NCI-H187 (cell line): ENCODE data around the gene MORC3.
"Not testable (repeated sequence)": the region's sequence is repeated elsewhere in the genome, so short reads cannot be mapped to it uniquely, and the experiment has no call there.

ENCODE experiments used
- DNase-seq, 2 experiments: peaks; one replicate each; lab custom pipeline; 2025; lab: John Stamatoyannopoulos, UW

Gene MORC3

DNA sequence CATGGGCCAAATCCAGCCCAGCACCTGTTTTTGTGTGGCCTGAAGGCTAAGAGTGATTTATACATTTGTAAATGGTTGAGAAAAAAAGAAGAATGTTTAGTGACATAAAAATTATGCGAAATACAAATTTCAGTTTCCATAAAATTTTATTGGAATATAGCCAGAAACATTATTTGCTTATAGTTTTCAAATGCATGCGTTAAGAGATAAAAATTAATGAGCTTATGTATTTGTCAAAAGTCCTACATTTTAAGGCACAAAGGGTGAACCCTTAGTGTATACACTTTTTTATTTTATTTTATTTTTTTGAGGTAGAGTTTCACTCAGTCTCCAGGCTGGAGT is 2.1 kb downstream of the MORC3 start:
- DNase-seq = no peak

- DNase-seq = no peak
Measured at GRCh38 chr21:36323032-36323431, 3.0 kb downstream of the MORC3 start.

DNA sequence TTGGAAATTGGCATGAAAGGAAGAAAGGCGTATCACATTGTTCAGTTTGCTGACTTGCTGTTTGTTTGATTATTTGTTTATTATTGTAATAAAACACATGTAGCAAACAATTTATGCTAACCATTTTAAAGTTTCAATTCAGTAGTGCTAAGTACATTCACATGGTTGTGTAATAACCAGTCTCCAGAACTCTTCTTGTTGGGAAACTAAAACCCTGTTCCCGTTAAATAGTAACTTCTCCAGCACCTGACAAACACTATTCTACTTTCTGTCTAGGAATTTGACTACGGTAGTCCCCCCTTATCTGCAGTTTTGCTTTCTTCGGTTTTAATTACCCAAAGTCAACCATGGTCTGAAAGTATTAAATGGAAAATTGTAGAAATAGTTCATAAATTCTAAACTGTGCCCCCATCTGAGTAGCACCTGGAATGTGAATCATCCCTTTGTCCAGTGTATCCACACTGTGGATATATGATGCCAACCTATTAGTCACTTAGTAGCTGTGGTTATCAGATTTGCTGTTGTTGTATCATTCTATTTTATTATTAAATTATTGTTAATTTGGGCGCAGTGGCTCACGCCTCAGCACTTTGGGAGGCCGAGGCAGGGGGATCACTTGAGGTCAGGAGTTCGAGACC is 5.5 kb downstream of the MORC3 start:
- DNase-seq = no peak

- peak in 1 of 2 experiments; percentile 12 for DNase-seq
Measured at GRCh38 chr21:36330904-36331303, 10.9 kb downstream of the MORC3 start.

GRCh38 chr21:36337099-36337509 is 17.1 kb downstream of the MORC3 start:
- DNase-seq = no peak

GRCh38 chr21:36338975-36339374 is 19.0 kb downstream of the MORC3 start:
- no peak for DNase-seq

DNA sequence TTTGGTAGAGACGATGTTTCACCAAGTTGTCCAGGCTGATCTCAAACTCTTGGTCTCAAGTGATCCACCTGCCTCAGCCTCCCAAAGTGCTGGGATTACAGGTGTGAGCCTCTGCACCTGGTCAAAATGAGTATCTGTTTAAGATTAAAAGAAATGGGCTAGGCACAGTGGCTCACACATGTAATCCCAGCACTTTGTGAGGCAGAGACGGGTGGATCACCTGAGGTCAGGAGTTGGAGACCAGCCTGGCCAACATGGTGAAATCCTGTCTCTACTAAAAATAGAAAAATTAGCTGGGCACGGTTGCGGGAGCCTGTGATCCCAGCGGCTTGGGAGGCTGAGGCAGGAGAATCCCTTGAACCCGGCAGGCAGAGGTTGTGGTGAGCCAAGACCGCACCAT is 22.6 kb downstream of the MORC3 start:
- not testable (repeated sequence) for DNase-seq

- no peak for DNase-seq
Measured at GRCh38 chr21:36344931-36345330, 24.9 kb downstream of the MORC3 start.

- DNase-seq = no peak
Measured at GRCh38 chr21:36347278-36347961, 27.4 kb downstream of the MORC3 start.

DNA sequence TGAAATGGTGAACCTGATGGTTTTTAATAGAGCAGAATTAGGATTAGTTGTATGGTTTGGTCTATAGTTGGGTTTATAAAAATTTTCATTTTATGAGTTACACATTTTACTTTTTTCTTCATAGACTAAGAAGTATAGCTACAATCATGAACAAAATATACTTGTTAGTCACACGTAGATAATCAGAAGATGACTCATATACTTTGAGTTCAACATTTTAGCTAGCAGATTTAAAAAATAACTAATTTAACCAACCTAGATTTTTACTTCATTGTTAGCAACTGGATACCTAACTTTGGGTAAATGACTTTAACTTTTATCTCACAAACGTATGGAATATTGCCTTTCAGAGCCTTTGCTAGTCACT is 27.9 kb downstream of the MORC3 start:
- DNase-seq = no peak

DNA sequence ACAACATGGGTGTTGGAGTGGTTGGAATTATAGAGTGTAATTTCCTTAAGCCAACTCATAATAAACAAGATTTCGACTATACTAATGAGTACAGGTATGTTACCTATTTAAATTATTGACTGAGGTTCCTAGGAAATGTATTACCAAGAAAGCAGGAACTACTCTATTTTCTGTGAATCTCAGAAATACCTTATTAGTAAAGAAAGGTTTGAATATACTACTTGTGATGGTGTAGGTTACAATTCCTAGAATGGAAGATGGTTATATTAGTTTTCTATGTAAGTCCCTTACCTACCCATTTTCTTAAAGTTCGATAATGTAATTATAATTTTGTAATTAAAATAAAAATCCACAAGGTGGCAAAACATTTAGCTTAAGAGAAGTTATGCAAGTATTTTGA is 29.3 kb downstream of the MORC3 start:
- no peak for DNase-seq

DNA sequence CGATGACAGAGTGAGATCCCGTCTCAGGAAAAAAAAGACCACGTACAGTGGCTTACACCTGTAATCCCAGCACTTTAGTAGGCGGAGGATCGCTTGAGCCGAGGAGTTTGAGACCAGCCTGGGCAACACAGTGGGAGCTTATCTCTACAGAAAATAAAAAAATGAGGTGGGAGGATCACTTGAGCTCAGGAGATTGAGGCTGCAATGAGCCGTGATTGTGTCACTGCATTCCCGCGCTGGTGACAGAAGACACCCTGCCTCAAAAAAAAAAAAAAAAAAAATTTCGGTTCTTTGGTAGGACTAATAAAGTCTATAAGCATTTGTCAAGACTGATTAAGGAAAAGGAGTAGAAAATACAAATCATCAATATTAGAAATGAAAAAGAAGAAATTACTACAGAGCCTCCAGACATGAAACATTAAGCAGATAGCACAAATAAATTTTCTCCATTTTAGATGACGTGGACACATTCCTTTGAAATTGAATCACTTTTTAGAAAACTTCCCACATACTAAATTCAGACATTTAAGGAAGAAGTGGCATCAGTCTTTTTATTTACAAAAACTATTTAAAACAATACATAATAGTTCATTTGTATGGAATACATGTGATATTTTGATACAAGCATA is 30.4 kb downstream of the MORC3 start:
- no peak for DNase-seq

DNA sequence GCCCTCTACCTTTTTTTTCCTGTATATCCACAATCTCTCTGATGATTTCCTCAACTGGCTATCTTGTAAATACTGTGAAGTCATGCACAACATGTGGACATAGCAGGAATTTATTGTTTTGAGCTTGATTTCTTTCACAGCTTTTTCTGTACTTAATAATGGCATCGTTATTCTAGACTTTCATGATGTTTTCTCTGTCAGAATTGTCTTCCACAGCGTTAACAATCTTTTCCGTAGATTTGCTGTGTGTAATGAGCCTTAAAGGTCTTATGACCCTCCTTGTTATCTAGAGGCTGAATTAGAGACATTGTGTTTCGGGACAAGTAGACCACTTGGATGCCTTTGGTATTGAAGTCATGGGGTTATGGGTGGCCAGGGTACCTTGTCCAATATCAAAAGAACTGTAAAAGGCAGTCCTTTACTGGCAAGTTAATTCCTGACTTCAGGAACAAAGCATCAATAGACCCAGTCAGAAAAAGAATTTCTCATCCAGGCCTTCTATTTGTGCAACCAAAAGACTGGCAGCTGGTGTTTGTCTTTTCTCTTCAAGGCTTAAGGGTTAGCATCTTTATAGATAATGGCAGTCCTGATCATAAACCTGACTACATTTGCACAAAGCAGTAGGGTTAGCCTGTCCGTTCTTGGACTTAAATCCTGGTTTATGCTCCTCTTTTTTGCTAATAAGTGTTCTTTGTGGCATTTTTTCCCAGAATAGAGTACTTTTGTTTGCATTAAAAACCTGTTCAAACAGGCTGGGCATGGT is 35.1 kb downstream of the MORC3 start:
- DNase-seq = no peak

DNA sequence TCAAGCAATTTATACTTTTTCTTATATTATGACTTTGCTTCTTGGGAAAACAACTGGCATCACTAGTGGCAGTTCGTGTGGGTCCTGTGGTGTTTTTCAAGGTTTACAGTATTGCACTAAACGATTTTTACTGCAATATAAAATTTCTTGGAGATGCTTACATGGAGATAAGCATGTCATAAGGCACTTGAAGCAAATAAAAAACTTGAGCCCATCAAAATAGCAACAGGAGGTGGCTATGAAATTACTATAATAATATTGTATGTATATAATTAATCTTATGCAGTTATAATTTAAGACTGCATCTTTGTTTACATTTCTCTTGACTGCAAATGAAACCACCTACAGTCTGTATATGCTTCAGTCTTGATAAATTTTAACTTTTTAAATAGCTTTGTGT is 35.9 kb downstream of the MORC3 start:
- no peak for DNase-seq

- DNase-seq = no peak
Measured at GRCh38 chr21:36359185-36359584, 39.2 kb downstream of the MORC3 start.

DNA sequence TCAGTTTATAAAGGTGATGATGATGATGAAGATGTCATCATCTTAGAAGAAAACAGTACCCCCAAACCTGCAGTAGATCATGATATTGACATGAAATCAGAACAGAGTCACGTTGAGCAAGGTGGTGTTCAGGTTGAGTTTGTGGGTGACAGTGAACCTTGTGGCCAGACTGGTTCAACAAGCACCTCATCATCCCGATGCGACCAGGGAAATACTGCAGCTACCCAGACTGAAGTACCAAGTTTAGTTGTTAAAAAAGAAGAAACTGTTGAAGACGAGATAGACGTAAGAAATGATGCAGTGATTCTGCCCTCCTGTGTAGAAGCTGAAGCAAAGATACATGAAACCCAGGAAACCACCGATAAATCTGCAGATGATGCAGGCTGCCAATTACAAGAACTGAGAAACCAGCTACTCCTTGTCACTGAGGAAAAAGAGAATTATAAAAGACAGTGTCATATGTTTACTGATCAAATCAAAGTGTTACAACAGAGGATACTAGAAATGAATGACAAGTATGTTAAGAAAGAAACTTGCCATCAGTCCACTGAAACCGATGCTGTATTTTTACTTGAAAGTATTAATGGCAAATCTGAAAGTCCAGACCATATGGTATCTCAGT is 49.2 kb downstream of the MORC3 start:
- DNase-seq = no peak

- no peak for DNase-seq
Measured at GRCh38 chr21:36375994-36376393, 56.0 kb downstream of the MORC3 start.

DNA sequence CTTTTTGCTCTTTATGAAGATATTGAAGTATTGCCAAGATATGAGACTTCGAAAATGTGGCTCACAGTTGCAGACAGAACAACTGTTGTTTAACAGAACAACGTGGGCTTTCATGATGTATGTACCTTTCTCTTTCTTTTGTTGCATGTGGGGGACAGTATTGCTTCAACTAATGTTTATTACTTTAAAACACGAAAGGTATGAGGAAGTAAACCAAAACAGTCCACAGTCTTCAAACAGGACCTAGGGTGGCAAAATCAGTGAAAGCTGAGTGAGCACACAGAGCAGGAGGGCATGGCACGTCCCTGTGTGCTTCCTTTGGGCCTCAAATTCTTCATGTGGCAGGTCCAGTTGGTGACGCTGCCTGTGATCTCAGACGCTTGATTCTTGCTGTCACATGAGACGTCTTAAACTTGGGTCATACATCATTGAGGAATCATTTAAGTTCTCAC is 57.4 kb downstream of the MORC3 start:
- DNase-seq = no peak

GRCh38 chr21:36379251-36379650 is 59.3 kb downstream of the MORC3 start:
- DNase-seq = no peak

GRCh38 chr21:36381841-36382589 is 62.0 kb downstream of the MORC3 start:
- no peak for DNase-seq

DNA sequence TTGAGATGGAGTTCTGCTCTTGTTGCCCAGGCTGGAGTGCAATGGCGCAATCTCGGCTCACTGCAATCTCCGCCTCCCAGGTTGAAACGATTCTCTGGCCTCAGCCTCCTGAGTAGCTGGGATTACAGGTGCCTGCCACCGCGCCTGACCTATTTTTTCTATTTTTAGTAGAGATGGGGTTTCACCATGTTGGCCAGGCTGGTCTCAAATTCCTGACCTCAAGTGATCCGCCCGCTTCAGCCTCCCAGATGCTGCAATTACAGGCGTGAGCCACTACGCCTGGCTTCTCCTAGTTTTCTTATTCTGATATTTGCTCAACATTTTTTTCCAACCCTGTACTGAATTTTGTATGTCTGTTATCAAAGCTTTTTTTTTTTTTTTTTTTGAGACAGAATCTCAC is 62.7 kb downstream of the MORC3 start:
- not testable (repeated sequence) for DNase-seq

DNA sequence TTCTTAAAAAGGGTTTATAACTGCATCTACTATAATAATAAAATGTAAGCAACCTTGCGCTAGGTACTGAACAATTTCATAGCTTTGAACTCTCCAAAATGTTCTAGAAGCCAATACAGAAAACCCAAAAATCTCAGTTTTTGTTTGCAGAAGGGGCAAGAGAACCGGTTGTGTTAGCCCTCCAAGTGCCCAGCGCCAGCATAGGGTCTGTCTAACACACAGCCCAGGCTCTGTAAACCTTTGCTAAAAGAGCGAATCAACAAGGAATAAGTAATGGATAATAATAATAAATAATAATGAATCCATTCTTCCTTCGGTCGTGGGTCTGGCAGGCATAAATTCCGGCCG is 64.9 kb downstream of the MORC3 start:
- no peak for DNase-seq
